Esophagus squamous epithelium (tissue), 5 donors: ENCODE results near the gene COG5. TPM values are rescaled to one million over a fixed set of nuclear protein-coding genes. Genes with fewer than 3 reads are reported as not detected.

Source experiments
- DNase-seq: peaks from one replicate; lab custom pipeline; 2025; lab: John Stamatoyannopoulos, UW
- H3K27ac ChIP-seq, 4 donors: fragments of 200-600 bp; sonication (generic); one replicate each; pipeline ENCODE4 v1.5.1; 2016 to 2019; ENCODE audit warnings: mild to moderate bottlenecking in 1 of 4
- H3K27me3 ChIP-seq, 4 donors: fragments of 200-600 bp; sonication (generic); 1 replicate in 3 of 4; 2 replicates in 1 of 4; pipeline versions ENCODE4 v1.5.1 to v1.6.0; 2017 to 2021; ENCODE audit warnings: antibody characterized with exemption in 1 of 4
- H3K36me3 ChIP-seq, 3 donors: fragments of 200-600 bp; sonication (generic); one replicate each; pipeline ENCODE4 v1.5.1; 2016 to 2019
- H3K4me1 ChIP-seq, 3 donors: fragments of 200-600 bp; sonication (generic); one replicate each; pipeline ENCODE4 v1.5.1; 2017 to 2019
- H3K4me3 ChIP-seq, 4 donors: fragments of 200-600 bp; sonication (generic); 1 replicate in 3 of 4; 2 replicates in 1 of 4; pipeline ENCODE4 v1.5.1; 2016 to 2019; ENCODE audit warnings: mild to moderate bottlenecking in 2 of 4, moderate library complexity in 1 of 4
- H3K9me3 ChIP-seq, 3 donors: fragments of 200-600 bp; sonication (generic); one replicate each; pipeline ENCODE4 v1.5.1; 2016 to 2019
- CTCF ChIP-seq, 6 experiments: fragments of 450-650 bp in 4 of 6; fragments of 200-600 bp in 2 of 6; sonication (generic) in 2 of 6; IDR thresholded peaks; one replicate each; pipeline ENCODE4 v1.5.1; 2016 to 2019; ENCODE audit warnings: antibody characterized with exemption in 6 of 6, mild to moderate bottlenecking in 4 of 6, moderate library complexity in 4 of 6
- POLR2A ChIP-seq, 4 donors: fragments of 450-650 bp; IDR thresholded peaks; one replicate each; pipeline ENCODE4 v1.6.1; 2017; ENCODE audit warnings: antibody characterized with exemption in 4 of 4, mild to moderate bottlenecking in 4 of 4, moderate library complexity in 3 of 4
- WGBS, 2 donors: methylation state at CpG; one replicate each; pipeline ENCODE4 v1.1.5; 2018; 5-methylcytosine and 5-hydroxymethylcytosine counted together
- intact Hi-C: fragments of 100-400 bp; cut with DNase I; formaldehyde crosslinking; loops from one replicate; pipeline ENCODE4 v1.15.0; 2022
- total RNA-seq, 4 donors: library from RNA; depleted of rRNA; stranded (reverse); fragments of >200 nt; gene quantifications; one replicate each; pipeline ENCODE4 v1.1.0, GENCODE V29; 2016
- donor health status: DM: yes; HTN: yes; CAD: no.

COG5 gene
- total RNA-seq, 4 donors from 2014 or later = 24.4 to 30.0 (median 27.2) TPM

GRCh38 chr7:107244613-107245012 is 319.1 kb downstream of the COG5 start:
- DNase-seq = no peak
- no peaks in the 10 kb centered on the region for H3K4me1 ChIP-seq
- 96% methylated on average over 2 of the region's 2 CpGs for WGBS, 2 donors
- no peak overlapping the region for H3K27ac ChIP-seq
- H3K4me3 ChIP-seq = no peak overlapping the region
- intact Hi-C loops = no loop called here
- H3K9me3 ChIP-seq = peaks cover 0 to 10% (median 6%) of the 10 kb centered on the region in 3 donors
- H3K36me3 ChIP-seq = peaks cover 0 to 62% (median 0%) of the 10 kb centered on the region in 3 donors
- H3K27me3 ChIP-seq = no peaks in the 10 kb centered on the region
- TF ChIP-seq CTCF (IDR thresholded peaks at IDR 0.05) (no peak), POLR2A (IDR thresholded peaks at IDR 0.05) (no peak)

- Histone ChIP-seq H3K9me3 (peaks cover 0 to 10% (median 6%) of the 10 kb centered on the region in 3 donors), H3K27me3 (no peaks in the 10 kb centered on the region), H3K4me3 (no peak overlapping the region), H3K27ac (no peak overlapping the region), H3K36me3 (peaks cover 0 to 50% (median 0%) of the 10 kb centered on the region in 3 donors), H3K4me1 (no peaks in the 10 kb centered on the region)
- TF ChIP-seq CTCF (IDR thresholded peaks at IDR 0.05) = no peak
- TF ChIP-seq POLR2A (IDR thresholded peaks at IDR 0.05) = no peak
- no peak for DNase-seq
- WGBS, 2 donors = 90% methylated on average over 3 of the region's 4 CpGs
- intact Hi-C loops = no loop called here
Observed at GRCh38 chr7:107242267-107242666, 321.5 kb downstream of the COG5 start.

- intact Hi-C loops = no loop called here
- Histone ChIP-seq H3K36me3 (peaks cover 0 to 40% (median 0%) of the 10 kb centered on the region in 3 donors), H3K27me3 (no peaks in the 10 kb centered on the region), H3K4me1 (no peaks in the 10 kb centered on the region), H3K4me3 (no peak overlapping the region), H3K27ac (no peak overlapping the region), H3K9me3 (no peaks in the 10 kb centered on the region)
- TF ChIP-seq POLR2A (IDR thresholded peaks at IDR 0.05) = no peak
- TF ChIP-seq CTCF (IDR thresholded peaks at IDR 0.05) = no peak
- DNase-seq = no peak
- 90 to 93% methylated on average over 4 of the region's 4 CpGs for WGBS, 2 donors
Observed at GRCh38 chr7:107237451-107237850, 326.3 kb downstream of the COG5 start.

- Histone ChIP-seq H3K4me3 (no peak overlapping the region), H3K27ac (no peak overlapping the region), H3K4me1 (no peaks in the 10 kb centered on the region), H3K9me3 (no peaks in the 10 kb centered on the region), H3K36me3 (peaks cover 0 to 35% (median 0%) of the 10 kb centered on the region in 3 donors), H3K27me3 (no peaks in the 10 kb centered on the region)
- intact Hi-C loops = no loop called here
- no peak for TF ChIP-seq CTCF (IDR thresholded peaks at IDR 0.05)
- TF ChIP-seq POLR2A (IDR thresholded peaks at IDR 0.05) = no peak
- no peak for DNase-seq
Observed at GRCh38 chr7:107236862-107237261, 326.9 kb downstream of the COG5 start.

GRCh38 chr7:107234436-107234835 is 329.3 kb downstream of the COG5 start:
- H3K4me1 ChIP-seq = no peaks in the 10 kb centered on the region
- no peak overlapping the region for H3K4me3 ChIP-seq
- WGBS, 2 donors = 54 to 79% methylated on average over 3 of the region's 3 CpGs
- H3K27me3 ChIP-seq = no peaks in the 10 kb centered on the region
- peaks cover 0 to 45% (median 0%) of the 10 kb centered on the region in 3 donors for H3K36me3 ChIP-seq
- H3K9me3 ChIP-seq = no peaks in the 10 kb centered on the region
- TF ChIP-seq POLR2A (IDR thresholded peaks at IDR 0.05) (no peak), CTCF (IDR thresholded peaks at IDR 0.05) (no peak)
- no peak for DNase-seq
- H3K27ac ChIP-seq = no peak overlapping the region
- intact Hi-C loops = no loop called here
